Stimulated activated CD4-positive, alpha-beta T cell treated with anti-CD3 and anti-CD28 coated beads, Interleukin-1b, Interleukin-23, amount 100 ng/mL, for 4 hours (primary cell): Measurements from ENCODE around the gene JSRP1.
A peak's percentile ranks its signal among the peaks of the same experiment; 100 is the strongest.

Experiments
- DNase-seq, 2 donors: peaks; one replicate each; pipeline ENCODE4 v3.0.0-alpha.2; 2020; ENCODE audit warnings: low read depth in 2 of 2

JSRP1 gene

DNA sequence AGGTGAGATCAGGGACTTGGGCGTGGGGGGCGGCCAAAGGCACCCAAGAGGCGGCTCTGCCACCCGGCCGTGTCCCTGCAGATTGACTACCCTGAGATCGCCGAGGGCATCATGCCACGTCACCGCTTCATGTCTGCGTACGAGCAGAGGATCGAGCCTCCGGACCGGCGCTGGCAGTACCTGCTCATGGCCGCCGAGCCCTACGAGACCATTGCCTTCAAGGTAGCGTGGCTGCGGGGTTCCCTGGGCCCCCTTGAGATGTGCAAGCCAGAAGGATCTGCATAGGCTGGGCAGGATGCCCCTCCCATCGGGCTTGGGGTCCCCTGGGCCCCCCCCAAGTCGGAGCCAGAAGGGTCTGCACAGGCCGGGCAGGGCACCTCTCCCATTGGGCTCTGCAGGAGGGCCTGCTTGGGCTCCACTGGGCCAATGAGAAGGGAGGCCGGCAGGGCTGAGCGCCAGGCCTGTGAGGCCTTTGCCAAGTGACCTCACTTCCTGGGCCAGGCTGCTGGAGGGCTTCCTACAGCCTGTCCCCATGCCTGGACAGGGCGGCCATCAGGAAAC is 9.3 kb downstream of the JSRP1 start:
- DNase-seq = no peak

DNA sequence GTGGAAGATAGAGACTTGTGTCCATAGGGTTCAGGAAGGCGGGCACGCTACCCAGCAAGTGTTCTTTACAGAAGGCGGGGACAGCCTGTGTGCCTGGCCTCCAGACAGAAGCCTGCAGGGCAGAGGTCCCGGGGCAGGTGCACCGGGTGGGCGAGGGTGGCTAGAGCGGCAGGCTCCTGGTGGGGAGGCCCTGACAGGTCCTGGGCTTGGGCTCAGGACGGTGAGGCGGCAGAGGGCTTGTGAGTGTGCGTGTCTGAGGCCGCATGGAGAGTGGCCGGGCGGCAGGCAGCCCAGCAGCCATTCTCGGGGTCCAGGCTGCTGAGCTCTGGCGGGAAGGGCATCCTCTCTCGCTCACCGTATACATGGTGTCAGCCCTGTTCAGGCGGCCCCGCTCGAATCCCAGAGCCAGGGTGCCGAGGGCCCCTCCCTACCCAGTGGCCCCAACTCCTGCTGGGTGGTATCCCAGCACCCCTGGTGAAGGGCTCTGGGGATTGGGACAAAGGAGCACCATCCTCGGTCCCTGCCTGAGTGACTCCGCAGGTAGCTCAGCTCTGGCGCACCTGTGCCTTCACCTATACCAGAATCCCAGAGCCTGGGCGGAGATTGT is 10.1 kb downstream of the JSRP1 start:
- DNase-seq = no peak

DNA sequence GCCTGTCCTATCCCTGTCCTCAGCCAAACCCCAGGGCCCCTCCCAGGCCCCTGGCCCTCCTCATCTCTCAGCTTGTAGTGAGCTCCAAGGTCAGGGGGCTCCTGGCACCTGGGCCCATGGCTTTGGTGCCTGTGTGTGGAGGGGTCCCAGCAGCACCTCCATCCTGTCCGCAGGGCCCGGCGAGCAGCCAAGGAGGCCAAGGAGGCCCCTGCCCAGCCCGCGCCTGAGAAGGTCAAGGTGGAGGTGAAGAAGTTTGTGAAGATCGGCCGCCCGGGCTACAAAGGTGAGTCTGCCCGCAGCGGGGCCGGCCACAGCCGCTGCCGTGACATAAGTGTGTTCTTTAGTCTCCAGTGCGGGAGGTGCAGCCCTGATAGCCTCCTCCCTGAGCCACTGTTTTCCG is 10.9 kb downstream of the JSRP1 start:
- DNase-seq = no peak

DNA sequence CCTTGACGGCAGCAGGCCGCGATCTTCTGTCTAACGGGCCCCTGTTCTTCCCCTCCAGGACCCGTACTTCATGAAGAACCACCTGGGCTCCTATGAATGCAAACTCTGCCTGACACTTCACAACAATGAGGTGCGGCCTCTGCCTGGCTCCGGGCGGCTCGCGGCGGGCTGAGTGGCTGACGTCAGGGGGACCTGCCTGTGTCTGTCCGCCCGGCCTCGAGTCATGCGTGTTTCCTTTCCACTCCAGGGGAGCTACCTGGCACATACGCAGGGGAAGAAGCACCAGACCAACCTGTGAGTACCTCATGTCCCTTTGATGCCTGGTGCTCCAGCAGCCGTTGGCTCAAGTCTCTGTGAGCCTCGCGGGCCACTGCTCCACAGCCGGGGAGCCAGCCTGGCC is 11.7 kb downstream of the JSRP1 start:
- no peak for DNase-seq

DNA sequence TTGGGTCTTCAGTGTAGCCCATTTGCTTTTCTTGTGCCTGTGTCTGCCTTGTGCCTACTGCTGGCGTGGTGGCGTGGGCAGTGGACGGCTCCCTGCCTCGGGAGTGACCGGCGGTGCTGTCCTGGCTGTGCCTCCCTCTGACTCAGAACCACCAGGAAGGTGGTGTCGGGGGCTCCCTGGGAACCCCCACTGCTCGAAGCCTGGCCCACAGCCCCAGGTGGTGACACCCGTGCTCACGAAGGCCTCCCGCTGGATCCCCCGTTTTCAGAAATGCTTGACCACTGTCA is 12.1 kb downstream of the JSRP1 start:
- DNase-seq = no peak

DNA sequence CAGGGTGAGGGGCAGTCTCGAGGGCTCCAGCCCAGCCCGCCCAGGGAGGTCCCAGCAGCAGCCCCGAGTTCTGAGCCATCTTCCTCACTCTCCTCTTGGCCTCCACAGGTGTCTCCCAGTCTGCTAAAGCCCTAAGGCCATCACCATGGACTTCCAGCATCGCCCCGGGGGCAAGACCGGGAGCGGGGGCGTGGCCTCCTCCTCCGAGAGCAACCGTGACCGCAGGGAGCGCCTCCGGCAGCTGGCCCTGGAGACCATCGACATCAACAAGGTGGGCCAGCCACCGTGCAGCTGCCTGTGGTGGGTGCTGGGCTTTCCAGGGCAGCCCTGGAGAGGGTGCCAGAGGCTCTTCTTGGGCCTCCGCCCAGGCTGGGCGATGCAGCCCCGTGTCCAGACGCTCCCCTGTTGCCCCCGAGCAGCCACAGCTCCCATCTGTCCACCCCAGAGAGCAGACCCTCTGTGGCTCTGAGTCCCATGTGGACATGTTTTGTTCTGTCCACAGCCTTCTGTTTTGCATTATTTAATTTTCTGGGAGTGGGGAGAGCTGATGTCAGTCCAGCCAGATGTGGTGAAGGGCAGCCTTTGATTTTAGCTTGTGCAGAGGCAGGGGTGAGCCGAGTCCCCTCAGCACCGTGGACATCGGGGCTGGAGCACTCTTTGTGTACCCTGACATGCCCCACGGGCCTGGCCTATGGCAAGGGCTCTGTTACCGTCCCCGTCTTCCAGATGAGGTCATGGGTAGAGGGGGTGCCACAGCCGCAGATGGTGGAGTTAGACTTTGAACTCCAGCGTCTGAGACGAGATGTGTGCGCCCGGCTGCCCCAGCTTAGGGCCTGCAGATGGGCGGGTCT is 12.7 kb downstream of the JSRP1 start:
- DNase-seq = no peak

DNA sequence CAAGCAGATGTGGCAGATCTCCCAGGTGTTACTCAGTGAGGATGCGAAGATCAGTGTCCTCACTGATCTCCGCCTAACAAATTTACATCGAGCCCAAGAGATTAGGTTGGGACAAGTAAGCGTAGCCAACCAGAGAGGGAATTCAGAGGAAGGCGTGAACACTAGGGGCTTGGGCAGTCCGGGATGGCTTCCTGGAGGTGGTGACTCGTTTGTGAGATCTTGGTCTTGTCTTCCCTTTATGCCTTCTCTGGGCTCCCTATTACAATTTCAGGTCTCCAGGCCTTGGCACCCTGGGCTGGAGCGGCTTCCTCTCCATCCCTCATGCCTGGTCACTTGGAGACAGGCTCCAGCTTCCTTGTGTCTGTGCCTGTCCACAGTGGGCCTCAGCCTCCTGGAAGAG is 13.4 kb downstream of the JSRP1 start:
- no peak for DNase-seq

DNA sequence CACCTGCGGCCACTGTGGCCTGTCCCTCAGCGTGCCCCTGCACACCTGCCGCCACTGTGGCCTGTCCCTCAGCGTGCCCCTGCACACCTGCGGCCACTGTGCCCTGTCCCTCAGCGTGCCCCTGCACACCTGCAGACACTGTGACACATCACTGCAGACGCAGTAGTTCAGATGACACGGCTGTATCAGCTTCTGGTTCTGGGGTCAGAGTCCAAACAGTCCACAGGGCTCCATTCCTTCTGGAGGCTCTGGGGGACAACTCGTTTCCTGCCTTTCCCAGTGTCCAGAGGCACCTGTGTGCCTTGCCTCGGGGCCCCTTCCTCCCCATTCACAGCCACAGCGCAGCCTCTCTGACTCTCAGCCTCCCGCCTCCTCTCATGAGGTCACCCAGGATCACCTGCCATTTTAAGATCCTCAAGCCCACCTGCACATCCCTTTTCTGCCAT is 14.1 kb downstream of the JSRP1 start:
- no peak for DNase-seq

DNA sequence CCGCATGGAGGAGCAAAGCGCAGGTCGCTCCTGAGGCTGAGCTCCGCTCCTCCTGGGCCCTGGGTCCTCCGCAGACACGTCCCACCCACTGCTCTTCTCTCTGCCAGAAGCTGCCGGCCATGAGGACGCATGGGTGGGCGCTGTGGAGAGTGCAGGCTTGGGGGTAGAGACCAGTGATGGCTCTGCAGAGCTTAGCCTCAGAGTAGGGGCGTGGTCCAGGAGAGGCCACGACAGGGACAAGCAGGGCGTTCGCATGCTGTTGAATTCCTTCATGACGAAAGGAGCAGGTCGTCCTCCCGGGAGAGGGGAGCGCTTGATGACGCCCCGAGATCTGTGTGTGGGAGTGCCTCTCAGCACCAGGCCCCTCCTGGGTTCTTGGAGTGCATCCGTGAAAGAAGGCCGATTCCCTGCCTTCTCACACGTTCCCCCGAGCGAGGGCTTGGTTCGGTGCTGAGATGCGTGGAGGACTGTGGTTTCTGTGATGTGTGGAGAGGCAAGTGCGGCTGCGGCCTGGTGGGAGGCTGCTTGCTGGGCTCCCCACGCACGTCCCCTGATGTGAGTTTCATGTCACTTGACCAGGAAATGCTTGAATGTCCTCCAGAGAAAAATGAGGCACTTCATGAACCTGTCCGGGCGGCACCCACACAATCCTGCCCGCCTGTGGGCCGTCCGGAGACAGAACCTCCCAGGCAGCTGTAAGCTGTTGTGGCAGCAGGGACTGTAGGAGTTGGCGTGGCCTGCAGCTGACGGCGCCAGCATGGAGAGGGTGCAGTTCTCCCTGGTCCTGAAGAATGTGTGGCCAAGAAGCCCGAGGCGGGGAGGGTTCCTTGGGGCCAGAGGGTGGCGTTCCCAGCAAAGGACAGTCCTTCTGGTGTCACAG is 15.1 kb downstream of the JSRP1 start:
- no peak for DNase-seq

DNA sequence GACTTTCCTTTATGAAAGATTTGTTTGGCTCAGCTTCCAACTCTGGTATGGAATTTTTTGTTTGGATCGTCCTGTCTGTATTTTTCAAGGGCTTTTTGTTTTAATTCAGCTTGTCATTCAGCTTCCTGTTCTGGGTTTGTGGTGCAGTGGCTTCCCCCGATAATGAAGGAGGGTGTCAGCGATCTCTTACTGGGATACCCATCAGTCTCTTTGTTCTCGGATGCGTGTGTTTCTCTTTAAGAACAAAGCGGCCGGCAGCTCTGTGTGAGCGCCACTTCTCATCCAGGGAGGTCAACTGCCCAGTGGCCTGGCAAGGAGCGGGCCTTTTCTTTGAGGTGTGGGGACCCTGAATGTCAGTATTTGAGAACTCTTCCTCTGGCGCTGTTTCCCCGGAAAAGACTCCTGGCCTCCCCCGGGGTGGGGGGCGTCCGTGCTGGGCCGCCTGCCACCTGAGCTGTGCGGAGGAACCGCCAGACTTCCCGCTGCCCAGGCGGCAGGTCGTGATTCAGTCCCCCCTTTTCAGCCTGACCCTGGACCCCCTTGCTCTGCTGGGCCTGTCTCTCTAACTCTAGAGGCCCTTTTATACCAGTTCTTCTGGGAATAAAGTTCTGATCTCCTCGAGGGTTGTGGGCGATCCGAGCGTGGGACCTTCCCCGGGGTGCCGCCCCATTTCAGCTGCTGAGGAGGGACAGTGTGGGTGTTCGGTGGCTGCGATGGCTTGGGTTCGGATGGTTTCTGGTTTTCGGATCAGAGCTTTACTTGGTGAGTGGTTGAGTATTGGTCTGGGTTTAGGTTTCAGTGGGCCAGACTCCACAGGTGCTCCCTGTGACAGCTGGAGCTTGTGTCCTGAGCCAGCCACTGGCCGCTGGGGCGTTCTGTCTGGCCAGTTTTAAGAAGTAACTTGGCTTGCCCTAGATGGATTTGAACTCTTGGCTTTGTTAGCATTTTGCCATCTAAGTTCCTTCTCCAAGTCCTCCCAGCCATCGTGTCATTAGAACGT is 16.1 kb downstream of the JSRP1 start:
- no peak for DNase-seq

DNA sequence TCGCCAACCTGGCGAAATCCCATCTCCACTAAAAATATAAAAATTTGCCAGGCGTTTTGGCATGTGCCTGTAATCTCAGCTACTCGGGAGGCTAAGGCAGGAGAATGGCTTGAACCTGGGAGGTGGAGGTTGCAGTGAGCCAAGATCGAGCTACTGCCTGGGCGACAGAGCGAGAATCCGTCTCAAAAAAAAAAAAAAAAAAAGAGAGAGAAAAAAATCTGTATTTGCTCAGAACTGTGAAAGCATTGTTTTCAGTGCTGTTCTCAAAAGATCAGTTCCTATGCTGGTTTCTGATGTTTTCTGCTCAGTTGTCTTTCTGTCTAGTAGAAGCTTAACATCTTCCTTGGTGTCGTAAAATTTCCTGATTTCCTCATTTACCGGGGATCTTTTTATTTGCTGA is 17.0 kb downstream of the JSRP1 start:
- DNase-seq = no peak

DNA sequence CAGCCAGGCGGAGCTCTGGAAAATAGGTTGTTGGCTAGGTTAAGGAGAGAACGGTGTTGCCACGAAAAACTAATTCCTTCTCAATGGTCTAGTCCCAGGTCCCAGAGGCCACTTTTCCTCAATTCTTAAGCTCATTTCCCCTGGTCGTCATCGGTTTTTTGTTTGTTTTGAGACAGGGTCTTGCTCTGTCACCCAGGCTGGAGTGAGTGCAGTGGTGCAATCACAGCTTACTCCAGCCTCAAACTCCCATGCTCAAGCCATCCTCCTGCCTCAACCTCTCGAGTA is 18.4 kb downstream of the JSRP1 start:
- no peak for DNase-seq

DNA sequence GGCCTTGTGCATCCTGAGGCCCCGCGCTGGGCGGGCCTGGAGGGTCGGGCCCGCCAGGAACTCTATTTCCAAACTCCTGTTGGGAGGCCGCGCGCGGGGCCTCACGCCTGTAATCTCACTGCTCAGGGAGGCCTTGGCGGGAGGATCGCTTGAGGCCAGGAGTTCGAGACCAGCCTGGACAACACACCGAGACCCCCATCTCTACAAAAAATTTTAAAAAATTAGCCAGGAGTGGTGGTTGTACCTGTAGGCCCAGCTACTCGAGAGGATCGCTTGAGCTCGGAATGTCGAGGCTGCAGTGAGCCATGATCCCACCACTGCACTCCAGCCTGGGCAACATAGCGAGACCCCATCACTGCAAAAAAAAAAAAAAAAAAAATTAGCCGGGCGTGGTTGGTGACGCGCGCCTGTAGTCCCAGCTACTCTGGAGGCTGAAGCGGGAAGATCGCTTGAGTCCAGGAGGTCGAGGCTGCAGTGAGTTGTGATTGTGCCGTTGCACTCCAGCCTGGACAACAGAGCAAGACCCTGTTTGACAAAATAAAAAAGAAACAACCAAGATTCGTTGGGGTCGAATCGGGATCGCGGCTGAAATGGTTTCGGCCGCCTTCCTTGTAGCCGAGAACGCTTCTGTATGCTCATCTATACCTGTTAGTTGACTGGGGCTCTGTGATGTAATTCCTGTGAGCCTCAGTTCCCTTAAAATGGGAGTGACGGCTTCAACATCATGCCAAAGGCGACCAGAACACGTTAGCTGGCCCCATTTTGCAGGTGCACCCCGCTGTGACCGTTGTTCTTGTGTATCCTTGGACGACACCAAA is 19.0 kb downstream of the JSRP1 start:
- DNase-seq = no peak

DNA sequence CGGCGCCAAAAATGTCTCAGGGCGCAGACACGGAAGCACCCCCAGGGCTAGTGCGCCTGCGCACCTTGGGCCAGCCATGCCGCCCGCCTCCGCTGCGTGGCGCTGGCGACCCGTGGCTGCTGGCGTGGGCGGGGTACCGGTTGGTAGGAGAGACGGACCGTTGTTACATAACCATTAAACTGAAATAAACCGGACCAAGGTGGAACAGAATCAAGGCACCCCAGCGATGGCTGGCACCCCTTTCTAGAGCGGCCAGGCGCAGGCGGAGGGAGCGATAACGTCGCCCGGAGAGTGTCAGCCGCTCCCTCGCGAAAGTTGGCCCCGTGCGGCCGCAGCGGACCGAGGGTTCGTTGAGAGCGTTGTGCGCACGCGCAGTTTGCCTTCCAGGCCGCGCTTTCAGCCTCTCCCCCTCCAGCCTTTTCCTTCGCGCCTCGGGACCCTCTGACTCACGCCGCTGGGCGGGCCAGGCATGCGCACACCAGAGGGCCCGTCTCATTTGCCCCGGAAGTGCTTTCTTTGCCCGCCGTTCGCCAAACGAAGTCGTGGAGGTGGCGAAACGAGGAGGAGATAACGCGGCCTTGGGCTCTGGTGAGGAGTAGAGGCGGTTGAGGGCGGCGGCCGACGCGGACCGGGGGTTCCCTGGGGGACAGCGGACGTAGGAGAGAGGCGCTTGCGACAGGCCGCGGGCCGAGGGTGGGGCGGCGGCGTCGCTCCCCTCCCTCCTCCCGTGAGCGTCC is 19.7 kb downstream of the JSRP1 start, which contains the start of the genes PLEKHJ1 and SF3A2:
PLEKHJ1 (minus strand) TSS at position 16 of the 737 bp plus-strand sequence. CDS start 81 bp downstream, outside the sequence.
SF3A2 (plus strand) TSS at position 511 of the 737 bp plus-strand sequence. CDS start 6,595 bp downstream, outside the sequence.
- DNase-seq = peak; percentile 97 to 99

DNA sequence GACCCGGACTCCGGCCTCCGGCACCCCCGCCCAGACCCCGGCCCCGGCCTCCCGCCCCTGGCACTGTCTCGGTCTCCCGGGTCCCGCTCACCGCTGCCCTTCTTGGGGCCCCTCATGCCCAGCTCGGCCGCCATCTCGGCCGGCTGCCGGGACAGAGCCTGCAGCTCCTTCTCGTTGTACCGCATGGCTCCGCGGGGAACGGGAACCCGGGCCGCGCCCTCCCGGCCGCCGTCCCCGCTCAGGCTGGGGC is 20.2 kb downstream of the JSRP1 start:
- DNase-seq = no peak

DNA sequence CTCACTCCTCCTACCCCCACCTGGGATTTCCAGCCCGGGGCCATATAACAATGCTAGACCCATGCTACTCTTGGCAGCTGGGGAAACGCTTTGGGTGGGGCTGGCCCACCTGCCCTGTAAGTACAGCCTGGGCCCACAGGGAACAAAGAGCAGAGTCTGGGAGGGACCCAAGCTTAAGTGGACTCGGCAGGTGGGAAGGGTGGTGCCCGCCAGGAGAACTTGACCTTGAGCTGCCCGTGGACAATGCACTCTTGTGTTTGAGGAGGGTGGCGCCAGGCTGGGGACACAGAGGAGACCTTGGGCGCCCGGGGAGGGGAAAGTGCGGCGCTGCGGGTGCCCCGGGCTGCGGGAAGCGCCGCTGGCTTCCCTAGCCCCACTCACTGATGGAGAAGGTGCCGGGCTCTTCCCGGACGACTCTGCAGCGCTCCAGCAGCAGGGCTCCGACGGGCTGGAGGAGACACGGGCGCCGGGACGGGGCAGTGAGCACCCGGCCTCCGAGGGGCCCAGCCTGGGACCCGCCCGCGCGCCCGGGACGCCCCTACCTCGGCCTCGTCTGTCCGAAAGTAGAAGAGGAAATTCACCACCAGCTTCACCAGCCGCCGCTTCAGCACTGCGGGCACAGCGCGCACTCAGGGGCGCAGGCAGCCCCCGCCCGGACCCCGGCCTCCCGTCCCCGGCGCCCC is 20.7 kb downstream of the JSRP1 start:
- DNase-seq = no peak

DNA sequence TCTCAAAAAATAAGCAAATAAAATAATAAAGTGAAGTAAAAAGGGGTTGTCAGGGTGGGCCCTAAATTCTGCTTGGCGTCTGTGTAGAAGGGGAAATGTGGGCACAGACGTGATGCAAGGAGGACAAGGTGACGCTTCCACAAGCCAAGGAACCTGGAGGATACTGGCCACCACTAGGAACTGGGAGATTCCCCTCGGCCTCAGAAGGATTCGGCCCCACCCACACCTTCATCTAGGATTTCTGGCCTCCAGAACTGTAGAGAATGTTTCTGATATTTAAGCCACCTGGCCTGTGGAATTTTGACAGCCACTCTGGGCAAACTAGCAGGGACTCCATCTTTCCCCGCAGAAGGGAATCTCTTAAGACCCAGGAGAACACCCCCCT is 21.2 kb downstream of the JSRP1 start:
- DNase-seq = no peak

DNA sequence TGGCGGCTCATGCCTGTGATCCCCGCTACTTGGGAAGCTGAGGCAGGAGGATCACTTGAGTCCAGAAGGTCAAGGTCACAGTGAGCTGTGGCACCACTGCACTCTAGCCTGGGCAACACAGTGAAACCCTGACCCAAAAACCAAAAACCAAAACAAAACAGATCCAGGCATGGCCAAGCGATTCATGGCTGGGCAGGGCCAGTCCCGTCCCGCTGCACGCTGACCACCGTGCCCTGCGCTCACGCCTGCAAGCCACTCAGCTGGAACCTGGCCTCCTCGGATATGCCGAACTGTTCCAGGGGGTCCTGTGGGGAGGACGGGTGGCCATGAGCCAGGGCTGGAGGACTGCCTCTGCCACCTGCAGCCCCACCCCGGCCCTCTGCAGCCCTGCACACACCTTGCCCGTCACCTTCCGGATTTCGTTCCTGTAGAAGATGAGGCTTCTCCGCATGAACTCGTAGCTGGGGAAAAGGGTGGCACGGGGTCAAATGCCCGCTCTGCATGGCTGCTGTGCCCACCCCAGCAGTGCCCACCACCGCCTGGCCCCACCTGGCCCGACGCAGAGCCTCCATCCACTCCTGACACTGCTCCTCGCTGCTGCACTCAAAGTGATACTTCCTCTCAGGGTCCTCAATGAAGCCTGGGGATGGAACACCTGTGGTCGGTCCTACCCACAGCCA is 22.5 kb downstream of the JSRP1 start:
- no peak for DNase-seq
